Mucosa of descending colon (tissue), 3 donors: ENCODE measurements around the gene GPC6. TPM values are rescaled to one million over a fixed set of nuclear protein-coding genes. Genes with fewer than 3 reads are reported as not detected.

Experiments
- ATAC-seq: fragments of 200-7000 bp; cut with Tn5 transposase; one replicate; pipeline ENCODE4 v1.9.1; 2020; ENCODE audit warnings: mild to moderate bottlenecking, moderate library complexity
- DNase-seq, 3 donors: peaks; one replicate each; pipeline ENCODE4 v3.0.0-alpha.2; 2020
- H3K36me3 ChIP-seq: fragments of 200-600 bp; one replicate; pipeline ENCODE4 v1.8.0; 2021; ENCODE audit warnings: low read depth, mild to moderate bottlenecking
- H3K4me1 ChIP-seq: fragments of 200-600 bp; one replicate; pipeline ENCODE4 v1.8.0; 2021; ENCODE audit warnings: low read depth, mild to moderate bottlenecking
- H3K4me3 ChIP-seq: fragments of 200-600 bp; one replicate; pipeline ENCODE4 v1.8.0; 2021; ENCODE audit warnings: mild to moderate bottlenecking
- H3K9me3 ChIP-seq: fragments of 200-600 bp; one replicate; pipeline ENCODE4 v1.8.0; 2021; ENCODE audit warnings: mild to moderate bottlenecking
- CTCF ChIP-seq: fragments of 200-600 bp; IDR thresholded peaks from one replicate; pipeline ENCODE4 v1.8.0; 2022; ENCODE audit warnings: antibody characterized with exemption, mild to moderate bottlenecking
- intact Hi-C, 2 donors: fragments of 100-400 bp; cut with DNase I in 1 of 2; cut with micrococcal nuclease in 1 of 2; formaldehyde crosslinking; loops; one replicate each; pipeline versions ENCODE4 v1.11.0 to v1.11.1; 2022; cut with DNase I, micrococcal nuclease
- total RNA-seq, 3 donors: library from RNA; stranded (reverse); fragmentation: NEBNext Ultra II Directional in 2 of 3; extraction: Animal tissue kit (Norgen Biotek cat#: 25700) in 2 of 3; gene quantifications; one replicate each; pipeline versions ENCODE4 v1.2.1 to v1.2.4, GENCODE V29; 2021 to 2023
- donor health status: DM: no; HTN: no; CAD: no; lungs with moderate emphysema.
- donor health status: DM: no; HTN: no; CAD: no.
- donor health status: DM: no; HTN: yes; CAD: no.

Gene GPC6
- total RNA-seq, 3 donors from 2014 or later: 2.7 to 11.3 (median 7.5) TPM

- intact Hi-C loops: no loop called here
- ATAC-seq: no peak
- Histone ChIP-seq H3K36me3 (no peaks in the 10 kb centered on the region), H3K4me1 (no peaks in the 10 kb centered on the region), H3K4me3 (no peak overlapping the region), H3K9me3 (no peaks in the 10 kb centered on the region)
- TF ChIP-seq CTCF: no peak
- no peak for DNase-seq
Observed at GRCh38 chr13:93522501-93522900, 295.9 kb downstream of the GPC6 start.

- Histone ChIP-seq H3K4me1 (no peaks in the 10 kb centered on the region), H3K4me3 (no peak overlapping the region), H3K36me3 (no peaks in the 10 kb centered on the region), H3K9me3 (no peaks in the 10 kb centered on the region)
- no peak for TF ChIP-seq CTCF
- no peak for ATAC-seq
- DNase-seq: no peak
- intact Hi-C loops: no loop called here
Observed at GRCh38 chr13:93525087-93525486, 298.5 kb downstream of the GPC6 start.

GRCh38 chr13:93527748-93528297 lies 301.2 kb downstream of the GPC6 start:
- Histone ChIP-seq H3K9me3 (no peaks in the 10 kb centered on the region), H3K4me1 (no peaks in the 10 kb centered on the region), H3K36me3 (no peaks in the 10 kb centered on the region), H3K4me3 (no peak overlapping the region)
- intact Hi-C loops: no loop called here
- TF ChIP-seq CTCF: no peak
- DNase-seq (no peak), ATAC-seq (no peak)

GRCh38 chr13:93529961-93530360 lies 303.4 kb downstream of the GPC6 start:
- DNase-seq: no peak
- intact Hi-C loops: no loop called here
- no peaks in the 10 kb centered on the region for H3K4me1 ChIP-seq
- no peaks in the 10 kb centered on the region for H3K36me3 ChIP-seq
- H3K9me3 ChIP-seq: no peaks in the 10 kb centered on the region
- no peak for TF ChIP-seq CTCF
- H3K4me3 ChIP-seq: no peak overlapping the region
- ATAC-seq: no peak

GRCh38 chr13:93534181-93534700 lies 307.6 kb downstream of the GPC6 start:
- no peak for TF ChIP-seq CTCF
- no peaks in the 10 kb centered on the region for H3K36me3 ChIP-seq
- no peaks in the 10 kb centered on the region for H3K9me3 ChIP-seq
- no peaks in the 10 kb centered on the region for H3K4me1 ChIP-seq
- DNase-seq (no peak), ATAC-seq (no peak)
- no peak overlapping the region for H3K4me3 ChIP-seq
- intact Hi-C loops: no loop called here

- Histone ChIP-seq H3K36me3 (no peaks in the 10 kb centered on the region), H3K9me3 (no peaks in the 10 kb centered on the region), H3K4me1 (no peaks in the 10 kb centered on the region), H3K4me3 (no peak overlapping the region)
- intact Hi-C loops: no loop called here
- DNase-seq (no peak), ATAC-seq (no peak)
- no peak for TF ChIP-seq CTCF
Observed at GRCh38 chr13:93535251-93535650, 308.6 kb downstream of the GPC6 start.
